GM12801 (cell line): Measurements from ENCODE around the gene KISS1R.

ENCODE experiments used
- TF ChIP-seq, protein P1 (sequence below): IDR thresholded peaks from one replicate; pipeline ENCODE4 v1.5.1; 2011; ENCODE audit warnings: control low read depth; ENCODE audit not compliant: insufficient read length; ENCODE audit errors: extremely low read depth

Gene KISS1R

DNA sequence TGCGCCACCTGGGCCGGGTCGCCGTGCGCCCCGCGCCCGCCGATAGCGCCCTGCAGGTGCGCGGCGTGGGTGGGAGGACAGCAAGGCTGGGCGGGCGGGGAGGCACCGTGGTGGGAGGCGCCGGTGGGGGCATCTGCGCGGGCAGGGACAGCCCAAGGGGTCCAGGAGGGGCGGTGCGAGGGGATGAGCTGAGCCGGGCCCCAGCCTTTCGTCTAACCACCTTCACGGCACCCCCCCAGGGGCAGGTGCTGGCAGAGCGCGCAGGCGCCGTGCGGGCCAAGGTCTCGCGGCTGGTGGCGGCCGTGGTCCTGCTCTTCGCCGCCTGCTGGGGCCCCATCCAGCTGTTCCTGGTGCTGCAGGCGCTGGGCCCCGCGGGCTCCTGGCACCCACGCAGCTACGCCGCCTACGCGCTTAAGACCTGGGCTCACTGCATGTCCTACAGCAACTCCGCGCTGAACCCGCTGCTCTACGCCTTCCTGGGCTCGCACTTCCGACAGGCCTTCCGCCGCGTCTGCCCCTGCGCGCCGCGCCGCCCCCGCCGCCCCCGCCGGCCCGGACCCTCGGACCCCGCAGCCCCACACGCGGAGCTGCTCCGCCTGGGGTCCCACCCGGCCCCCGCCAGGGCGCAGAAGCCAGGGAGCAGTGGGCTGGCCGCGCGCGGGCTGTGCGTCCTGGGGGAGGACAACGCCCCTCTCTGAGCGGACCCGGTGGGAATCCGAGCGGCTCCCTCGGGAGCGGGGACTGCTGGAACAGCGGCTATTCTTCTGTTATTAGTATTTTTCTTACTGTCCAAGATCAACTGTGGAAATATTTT, 3.1 kb downstream of the KISS1R start:
- TF ChIP-seq, protein P1, sequence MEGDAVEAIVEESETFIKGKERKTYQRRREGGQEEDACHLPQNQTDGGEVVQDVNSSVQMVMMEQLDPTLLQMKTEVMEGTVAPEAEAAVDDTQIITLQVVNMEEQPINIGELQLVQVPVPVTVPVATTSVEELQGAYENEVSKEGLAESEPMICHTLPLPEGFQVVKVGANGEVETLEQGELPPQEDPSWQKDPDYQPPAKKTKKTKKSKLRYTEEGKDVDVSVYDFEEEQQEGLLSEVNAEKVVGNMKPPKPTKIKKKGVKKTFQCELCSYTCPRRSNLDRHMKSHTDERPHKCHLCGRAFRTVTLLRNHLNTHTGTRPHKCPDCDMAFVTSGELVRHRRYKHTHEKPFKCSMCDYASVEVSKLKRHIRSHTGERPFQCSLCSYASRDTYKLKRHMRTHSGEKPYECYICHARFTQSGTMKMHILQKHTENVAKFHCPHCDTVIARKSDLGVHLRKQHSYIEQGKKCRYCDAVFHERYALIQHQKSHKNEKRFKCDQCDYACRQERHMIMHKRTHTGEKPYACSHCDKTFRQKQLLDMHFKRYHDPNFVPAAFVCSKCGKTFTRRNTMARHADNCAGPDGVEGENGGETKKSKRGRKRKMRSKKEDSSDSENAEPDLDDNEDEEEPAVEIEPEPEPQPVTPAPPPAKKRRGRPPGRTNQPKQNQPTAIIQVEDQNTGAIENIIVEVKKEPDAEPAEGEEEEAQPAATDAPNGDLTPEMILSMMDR, result no peak

DNA sequence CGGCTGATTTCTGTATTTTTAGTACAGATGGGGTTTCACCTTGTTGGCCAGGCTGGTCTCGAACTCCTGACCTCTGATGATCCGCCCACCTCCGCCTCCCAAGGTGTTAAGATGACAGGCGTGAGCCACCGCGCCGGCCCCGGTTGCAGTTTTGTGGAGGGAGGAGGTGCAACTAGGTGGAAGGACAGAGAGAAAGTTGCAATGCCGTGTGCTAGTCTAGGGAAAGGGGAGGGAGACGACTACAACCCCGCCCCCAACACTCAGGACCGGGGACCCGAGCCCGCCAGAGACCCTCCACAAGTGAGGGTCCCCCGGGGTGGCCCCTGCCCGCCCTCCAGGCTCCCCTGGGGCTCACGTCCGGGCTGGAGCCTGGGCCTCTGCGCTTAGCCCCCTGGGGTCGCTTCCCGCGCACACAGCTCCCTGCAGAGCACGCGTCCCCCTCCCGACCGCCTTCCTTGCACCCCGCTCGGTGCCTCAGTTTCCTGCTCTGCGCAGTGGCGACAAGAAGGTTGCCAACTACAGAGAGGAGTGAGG, 7.5 kb downstream of the KISS1R start:
- TF ChIP-seq, protein P1, result no peak

DNA sequence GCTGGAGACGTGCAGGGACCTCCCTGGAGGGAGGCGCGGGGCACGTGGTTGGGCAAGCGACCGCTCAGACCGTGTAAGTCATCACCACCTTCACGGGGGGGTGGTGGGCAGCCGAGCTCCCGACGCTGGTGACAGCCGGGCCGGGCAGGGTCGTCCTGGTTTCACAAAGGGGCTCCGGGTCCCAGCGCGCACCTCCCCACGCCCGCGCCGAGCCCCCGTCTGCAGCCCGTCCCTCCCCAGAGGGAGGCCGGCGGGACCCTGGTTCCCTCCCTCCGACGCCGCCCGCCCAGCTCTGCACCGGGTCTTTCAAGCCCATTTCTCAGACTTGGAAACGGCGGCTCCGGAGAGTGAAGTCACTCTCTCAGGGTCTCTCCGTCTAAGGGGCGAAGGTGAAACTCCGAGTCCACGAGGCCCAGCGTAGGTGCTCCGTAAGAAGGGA, 8.0 kb downstream of the KISS1R start:
- TF ChIP-seq, protein P1, result no peak

DNA sequence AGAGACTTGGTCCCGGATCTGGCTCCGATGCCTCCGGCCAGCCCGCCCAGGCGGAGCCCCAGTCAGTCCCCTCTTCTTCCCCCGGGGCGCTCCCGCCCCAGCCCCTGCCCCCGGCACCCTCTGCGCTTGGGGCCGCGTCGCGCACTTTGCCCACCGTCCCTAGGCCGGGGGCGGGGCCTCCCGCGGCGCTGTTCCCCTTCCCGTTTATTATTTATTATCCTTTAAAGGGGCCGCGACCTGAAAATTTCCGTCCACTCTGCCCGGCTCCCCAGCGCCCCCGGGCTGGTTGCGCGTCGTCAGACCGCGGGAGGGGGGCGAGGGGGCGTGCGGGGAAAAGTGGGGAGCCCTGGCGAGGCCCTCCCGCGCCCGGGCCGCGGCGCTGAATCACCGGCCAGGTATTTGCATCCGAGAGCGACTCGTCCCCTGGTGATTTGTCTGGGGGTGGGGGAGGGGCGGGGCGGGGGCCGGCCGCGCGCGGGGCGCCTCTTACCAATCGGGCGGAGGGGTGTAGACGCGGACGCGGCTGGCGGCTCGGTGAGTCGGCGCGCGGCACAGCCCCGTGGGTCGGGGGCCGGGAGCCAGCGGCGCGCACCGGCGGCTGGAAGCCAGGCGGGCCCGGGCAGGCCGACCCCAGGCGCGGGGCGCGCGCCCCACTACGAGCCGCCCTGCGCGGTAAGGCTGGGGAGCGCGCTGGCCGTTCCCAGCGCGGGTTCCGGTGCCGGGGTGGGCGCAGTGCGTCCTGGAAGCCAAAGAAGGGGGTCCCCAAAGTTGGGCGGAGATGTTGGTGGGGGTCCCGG, 8.6 kb downstream of the KISS1R start, which contains the start of gene ARID3A:
TSS of gene ARID3A (plus strand) at position 510 of the 797 bp plus-strand sequence. CDS start 3,494 bp downstream, outside the sequence.
- TF ChIP-seq, protein P1, result no peak

DNA sequence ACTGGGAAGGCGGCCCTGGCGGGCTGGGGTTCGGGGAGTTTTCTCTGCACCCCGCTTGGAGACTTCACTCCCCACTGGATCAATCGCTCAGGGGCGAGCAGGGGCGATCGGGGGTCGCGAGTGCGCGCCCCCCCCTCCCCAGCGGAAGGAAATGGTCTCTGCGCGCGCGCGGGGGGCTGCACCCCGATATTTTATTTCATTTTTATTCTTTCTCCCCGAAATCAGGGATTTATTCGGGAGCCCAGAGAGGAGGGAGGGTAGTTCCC, 9.1 kb downstream of the KISS1R start:
- TF ChIP-seq, protein P1, result no peak

DNA sequence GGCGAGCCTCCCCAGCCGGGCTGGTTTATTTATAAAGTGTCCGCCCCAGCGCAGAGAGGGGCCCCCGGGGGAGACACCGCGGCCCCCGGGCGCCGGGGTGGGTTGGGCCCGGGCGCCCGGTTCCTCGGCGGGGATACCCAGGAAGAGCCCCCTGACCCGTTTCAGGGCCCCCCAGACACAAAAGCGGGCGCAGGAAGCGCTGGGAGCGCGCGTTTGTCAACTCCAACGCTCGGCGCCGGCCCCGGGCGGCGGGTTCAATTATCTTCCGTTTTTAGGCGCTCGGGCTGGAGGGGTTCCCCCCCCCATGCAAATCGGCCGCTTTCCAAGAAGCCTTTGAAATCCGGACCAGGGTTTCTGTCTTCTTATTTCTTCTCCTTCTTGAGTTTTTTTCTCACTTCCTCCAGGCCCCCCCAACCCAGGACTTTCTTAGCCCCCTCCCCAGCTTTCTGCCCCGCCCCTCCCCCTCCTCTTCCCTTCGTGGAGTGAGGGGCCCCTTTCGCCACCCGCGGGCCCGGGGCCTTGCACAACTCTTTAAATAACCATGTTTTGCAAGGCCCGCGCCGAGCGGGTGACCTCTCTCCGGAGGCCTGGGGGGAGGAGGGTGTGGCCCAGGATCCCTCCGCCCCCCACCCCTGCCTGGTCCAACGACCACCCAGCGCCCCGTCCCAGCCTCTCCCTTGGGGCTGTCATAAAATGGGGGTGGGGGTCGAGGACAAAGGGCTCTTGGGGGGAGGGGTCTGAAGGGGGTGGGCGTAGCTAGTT, 9.6 kb downstream of the KISS1R start:
- TF ChIP-seq, protein P1, result no peak

DNA sequence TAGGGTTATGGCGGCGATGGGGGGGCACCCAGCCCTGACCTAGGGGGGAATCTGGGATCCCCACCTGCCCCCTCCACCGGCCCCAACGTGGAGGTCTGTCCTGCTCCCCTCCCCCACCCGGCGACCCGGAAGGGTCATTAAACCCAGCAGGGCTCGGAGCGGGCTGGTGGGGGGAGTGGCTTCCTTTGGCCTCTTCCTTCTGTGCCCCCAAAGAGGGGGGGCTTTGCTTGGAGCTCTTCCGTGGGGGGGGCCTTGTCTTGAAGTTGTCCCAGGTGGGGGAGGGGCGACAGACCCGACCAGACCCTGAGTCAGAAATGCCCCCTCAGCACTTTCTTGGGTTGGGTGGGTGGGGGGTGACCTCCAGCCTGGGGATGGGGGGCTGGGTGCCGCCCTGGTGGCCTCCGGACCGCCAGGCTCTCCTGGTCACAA, 10.2 kb downstream of the KISS1R start:
- TF ChIP-seq, protein P1, result no peak
